Epithelial cell of prostate (primary cell): ENCODE results near the gene PRG3.

Source experiments
- DNase-seq: peaks from one replicate; pipeline ENCODE4 v3.0.0-alpha.2; 2011; ENCODE audit warnings: low read depth, low spot score
- H3K27ac ChIP-seq: fragments of 450-650 bp; 2 replicates; pipeline ENCODE4 v1.5.1; 2017; ENCODE audit warnings: mild to moderate bottlenecking

PRG3 gene

GRCh38 chr11:57392066-57392762 is 11.3 kb upstream of the PRG3 start:
- no peak for DNase-seq
- no peak overlapping the region for H3K27ac ChIP-seq

GRCh38 chr11:57391539-57391938 is 10.6 kb upstream of the PRG3 start:
- DNase-seq, result no peak
- no peak overlapping the region for H3K27ac ChIP-seq

GRCh38 chr11:57391111-57391510 is 10.2 kb upstream of the PRG3 start:
- no peak overlapping the region for H3K27ac ChIP-seq
- DNase-seq, result no peak

- no peak within 1 kb of the TSS for H3K27ac ChIP-seq
- no peak for DNase-seq
Observed at GRCh38 chr11:57390535-57390934, 9.6 kb upstream of the PRG3 start, which contains the start of gene PRG2. Gene PRG2 (minus strand): TSS chr11:57390650. CDS start chr11:57389944, 706 bp downstream.

- no peak for DNase-seq
- no peak overlapping the region for H3K27ac ChIP-seq
Observed at GRCh38 chr11:57387289-57388030, 6.5 kb upstream of the PRG3 start.

- DNase-seq, result no peak
- no peak overlapping the region for H3K27ac ChIP-seq
Observed at GRCh38 chr11:57386178-57386940, 5.4 kb upstream of the PRG3 start.

GRCh38 chr11:57379732-57380131 is 1.2 kb downstream of the PRG3 start:
- DNase-seq, result no peak
- no peak overlapping the region for H3K27ac ChIP-seq

GRCh38 chr11:57378186-57378585 is 2.8 kb downstream of the PRG3 start:
- H3K27ac ChIP-seq, result no peak overlapping the region
- no peak for DNase-seq

GRCh38 chr11:57377107-57377506 is 3.8 kb downstream of the PRG3 start:
- H3K27ac ChIP-seq, result no peak overlapping the region
- DNase-seq, result no peak

- H3K27ac ChIP-seq, result no peak overlapping the region
- no peak for DNase-seq
Observed at GRCh38 chr11:57376095-57377090, 4.6 kb downstream of the PRG3 start.

GRCh38 chr11:57375490-57375889 is 5.5 kb downstream of the PRG3 start:
- no peak for DNase-seq

GRCh38 chr11:57374966-57375365 is 6.0 kb downstream of the PRG3 start:
- DNase-seq, result no peak
- H3K27ac ChIP-seq, result no peak overlapping the region

More at GRCh38 chr11:57375490-57375889, 5.5 kb downstream of the PRG3 start:
- H3K27ac ChIP-seq, result no peak overlapping the region

GRCh38 chr11:57373146-57373545 is 7.8 kb downstream of the PRG3 start:
- H3K27ac ChIP-seq, result no peak overlapping the region
- no peak for DNase-seq

- no peak for DNase-seq
- no peak overlapping the region for H3K27ac ChIP-seq
Observed at GRCh38 chr11:57370941-57371340, 10.0 kb downstream of the PRG3 start.

GRCh38 chr11:57370251-57370650 is 10.7 kb downstream of the PRG3 start:
- H3K27ac ChIP-seq, result peak overlapping the region; percentile 31
- peak; percentile 57 for DNase-seq

GRCh38 chr11:57368845-57369232 is 12.1 kb downstream of the PRG3 start:
- DNase-seq, result no peak
- no peak overlapping the region for H3K27ac ChIP-seq

- no peak overlapping the region for H3K27ac ChIP-seq
- DNase-seq, result peak; percentile 12
Observed at GRCh38 chr11:57368106-57368844, 12.7 kb downstream of the PRG3 start.

- H3K27ac ChIP-seq, result no peak overlapping the region
- DNase-seq, result no peak
Observed at GRCh38 chr11:57364851-57365660, 15.9 kb downstream of the PRG3 start.
